Tibial nerve (tissue), 4 donors: ENCODE measurements around the gene TP53I11.

Experiments
- EP300 ChIP-seq, 2 donors: sonication (generic); formaldehyde crosslinking; IDR thresholded peaks; one replicate each; pipeline ENCODE4 v1.6.1; 2017; ENCODE audit warnings: antibody characterized with exemption in 2 of 2, mild to moderate bottlenecking in 1 of 2
- POLR2A ChIP-seq, 2 donors: fragments of 450-650 bp; IDR thresholded peaks; one replicate each; pipeline ENCODE4 v1.6.1; 2017; ENCODE audit warnings: antibody characterized with exemption in 2 of 2, mild to moderate bottlenecking in 2 of 2, moderate library complexity in 2 of 2
- TF ChIP-seq, protein P1 (sequence below), 5 experiments: fragments of 200-600 bp in 3 of 5; fragments of 450-650 bp in 2 of 5; sonication (generic) in 3 of 5; IDR thresholded peaks; one replicate each; pipeline ENCODE4 v1.5.1; 2016 to 2019; ENCODE audit warnings: antibody characterized with exemption in 5 of 5, mild to moderate bottlenecking in 3 of 5, moderate library complexity in 2 of 5

DNA sequence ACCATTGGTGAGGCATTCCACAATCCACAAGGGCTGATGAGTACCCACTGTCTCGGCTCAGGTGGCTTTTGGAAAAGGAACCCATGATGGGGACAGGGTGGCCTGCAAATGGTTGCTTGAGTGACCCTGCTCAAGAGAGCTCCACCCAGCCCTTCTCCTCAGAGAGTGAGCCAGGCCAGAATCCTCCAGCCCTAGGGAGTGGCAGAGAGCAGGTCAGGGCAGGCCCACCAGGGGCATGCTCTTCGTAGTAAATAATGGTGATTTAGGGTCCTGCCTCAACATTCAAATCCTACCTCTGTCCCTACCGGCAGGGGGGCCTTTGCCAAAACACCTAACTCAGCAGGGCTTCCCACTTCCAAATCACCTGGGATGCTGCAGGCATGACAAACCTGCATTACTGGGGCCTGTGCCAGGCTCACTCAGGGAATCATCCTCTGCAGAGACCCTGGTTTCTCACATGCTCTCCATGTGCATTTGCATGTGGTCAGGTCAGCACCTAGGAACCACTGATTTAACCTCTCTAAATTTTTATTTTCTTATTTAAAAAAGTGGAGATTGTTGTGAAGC is 17.3 kb upstream of the TP53I11 start:
- TF ChIP-seq POLR2A (IDR thresholded peaks at IDR 0.05): no peak
- TF ChIP-seq, protein P1, sequence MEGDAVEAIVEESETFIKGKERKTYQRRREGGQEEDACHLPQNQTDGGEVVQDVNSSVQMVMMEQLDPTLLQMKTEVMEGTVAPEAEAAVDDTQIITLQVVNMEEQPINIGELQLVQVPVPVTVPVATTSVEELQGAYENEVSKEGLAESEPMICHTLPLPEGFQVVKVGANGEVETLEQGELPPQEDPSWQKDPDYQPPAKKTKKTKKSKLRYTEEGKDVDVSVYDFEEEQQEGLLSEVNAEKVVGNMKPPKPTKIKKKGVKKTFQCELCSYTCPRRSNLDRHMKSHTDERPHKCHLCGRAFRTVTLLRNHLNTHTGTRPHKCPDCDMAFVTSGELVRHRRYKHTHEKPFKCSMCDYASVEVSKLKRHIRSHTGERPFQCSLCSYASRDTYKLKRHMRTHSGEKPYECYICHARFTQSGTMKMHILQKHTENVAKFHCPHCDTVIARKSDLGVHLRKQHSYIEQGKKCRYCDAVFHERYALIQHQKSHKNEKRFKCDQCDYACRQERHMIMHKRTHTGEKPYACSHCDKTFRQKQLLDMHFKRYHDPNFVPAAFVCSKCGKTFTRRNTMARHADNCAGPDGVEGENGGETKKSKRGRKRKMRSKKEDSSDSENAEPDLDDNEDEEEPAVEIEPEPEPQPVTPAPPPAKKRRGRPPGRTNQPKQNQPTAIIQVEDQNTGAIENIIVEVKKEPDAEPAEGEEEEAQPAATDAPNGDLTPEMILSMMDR (IDR thresholded peaks at IDR 0.05): no peak
- TF ChIP-seq EP300 (IDR thresholded peaks at IDR 0.05): no peak
